OCI-LY3 (cell line): ENCODE results near the gene RTN4IP1.

Experiments used
- H2AFZ ChIP-seq: fragments of 200-600, 300-600 bp; shearing (Covaris generic); 2 replicates; pipeline ENCODE4 v1.6.0; 2014; ENCODE audit warnings: antibody characterized with exemption, low read depth, low read length
- H3K27ac ChIP-seq: fragments of 200-600, 300-600 bp; sonication (generic); 2 replicates; pipeline ENCODE4 v1.5.1; 2014; ENCODE audit warnings: mild to moderate bottlenecking, low read length, moderate library complexity, mixed read lengths
- H3K27me3 ChIP-seq: fragments of 200-600, 300-600 bp; sonication (generic); 2 replicates; pipeline ENCODE4 v1.6.1; 2014; ENCODE audit warnings: low read depth, low read length, mixed read lengths
- H3K36me3 ChIP-seq: fragments of 200-600, 300-600 bp; sonication (generic); replicated peaks from 2 replicates; pipeline ENCODE3; 2014; ENCODE audit warnings: low read depth, low read length, mixed read lengths
- H3K4me1 ChIP-seq: fragments of 300-600, 200-600 bp; sonication (generic); 2 replicates; pipeline ENCODE4 v1.6.1; 2014; ENCODE audit warnings: low read length, mixed read lengths
- H3K4me2 ChIP-seq: fragments of 200-600, 300-600 bp; sonication (generic); 2 replicates; pipeline ENCODE4 v1.6.1; 2014; ENCODE audit warnings: low read length, mixed read lengths
- H3K4me3 ChIP-seq: fragments of 300-600, 200-600 bp; sonication (generic); 2 replicates; pipeline ENCODE4 v1.5.1; 2014; ENCODE audit warnings: antibody characterized with exemption, mild to moderate bottlenecking, low read length, moderate library complexity
- H3K79me2 ChIP-seq: fragments of 300-600, 200-600 bp; shearing (Covaris generic); 2 replicates; pipeline ENCODE4 v1.6.1; 2014; ENCODE audit warnings: mild to moderate bottlenecking, low read length, mixed read lengths
- H3K9ac ChIP-seq: fragments of 300-600, 200-600 bp; shearing (Covaris generic); 2 replicates; pipeline ENCODE4 v1.6.0; 2014; ENCODE audit warnings: mild to moderate bottlenecking, low read length, moderate library complexity
- H3K9me3 ChIP-seq: fragments of 200-600, 300-600 bp; shearing (Covaris generic); 2 replicates; pipeline ENCODE4 v1.6.1; 2014; ENCODE audit warnings: low read length, mixed read lengths; ENCODE audit not compliant: insufficient read depth
- H4K20me1 ChIP-seq: fragments of 200-600, 300-600 bp; sonication (generic); 2 replicates; pipeline ENCODE4 v1.6.1; 2016; ENCODE audit warnings: low read length, mixed read lengths; ENCODE audit not compliant: insufficient read depth
- CTCF ChIP-seq: fragments of 200-600, 300-600 bp; sonication (generic); IDR thresholded peaks from 2 replicates; pipeline ENCODE4 v1.5.1; 2014; ENCODE audit warnings: antibody characterized with exemption, low read length, low read depth
- EZH2phosphoT487 ChIP-seq: fragments of 200-600 bp; shearing (Covaris generic); IDR thresholded peaks from 2 replicates; pipeline ENCODE4 v1.6.1; 2018; ENCODE audit warnings: antibody characterized with exemption, mixed run types, low read depth

The RTN4IP1 gene

GRCh38 chr6:106670236-106670635, 40.9 kb upstream of the RTN4IP1 start:
- no peak for TF ChIP-seq CTCF
- TF ChIP-seq EZH2phosphoT487: no peak
- Histone ChIP-seq H3K4me1 (peaks cover 49% of the 10 kb centered on the region), H3K27ac (no peak overlapping the region), H2AFZ (no peak overlapping the region), H3K79me2 (no peaks in the 10 kb centered on the region), H3K4me3 (no peak overlapping the region), H3K9me3 (no peaks in the 10 kb centered on the region), H3K4me2 (no peak overlapping the region), H4K20me1 (no peaks in the 10 kb centered on the region), H3K27me3 (no peaks in the 10 kb centered on the region), H3K36me3 (peaks cover 15% of the 10 kb centered on the region), H3K9ac (no peak overlapping the region)

DNA sequence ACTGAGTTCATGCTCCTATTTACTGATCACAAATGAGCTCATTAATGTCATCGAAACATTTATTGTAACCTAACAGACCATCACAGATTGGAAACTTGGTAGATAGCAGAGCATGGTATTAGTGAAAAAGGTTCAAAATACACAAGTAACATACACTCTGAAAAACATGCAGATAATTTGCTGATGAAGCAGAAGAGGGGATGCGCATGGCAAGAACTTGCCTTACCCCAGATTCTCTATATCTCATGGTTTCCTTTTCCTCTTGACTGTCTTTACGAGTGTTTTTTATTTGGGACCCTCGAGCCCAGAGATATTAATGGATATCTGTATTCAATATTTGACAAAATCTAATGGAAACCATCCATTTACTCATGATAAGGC, 37.7 kb upstream of the RTN4IP1 start:
- Histone ChIP-seq H3K27me3 (no peaks in the 10 kb centered on the region), H3K9ac (peak overlapping the region; percentile 56), H3K4me1 (peaks cover 55% of the 10 kb centered on the region), H3K36me3 (peaks cover 42% of the 10 kb centered on the region), H3K4me3 (peak overlapping the region; percentile 49), H2AFZ (no peak overlapping the region), H3K9me3 (no peaks in the 10 kb centered on the region), H4K20me1 (no peaks in the 10 kb centered on the region), H3K27ac (peak overlapping the region; percentile 98), H3K79me2 (no peaks in the 10 kb centered on the region), H3K4me2 (peak overlapping the region; percentile 50)
- no peak for TF ChIP-seq CTCF
- no peak for TF ChIP-seq EZH2phosphoT487

DNA sequence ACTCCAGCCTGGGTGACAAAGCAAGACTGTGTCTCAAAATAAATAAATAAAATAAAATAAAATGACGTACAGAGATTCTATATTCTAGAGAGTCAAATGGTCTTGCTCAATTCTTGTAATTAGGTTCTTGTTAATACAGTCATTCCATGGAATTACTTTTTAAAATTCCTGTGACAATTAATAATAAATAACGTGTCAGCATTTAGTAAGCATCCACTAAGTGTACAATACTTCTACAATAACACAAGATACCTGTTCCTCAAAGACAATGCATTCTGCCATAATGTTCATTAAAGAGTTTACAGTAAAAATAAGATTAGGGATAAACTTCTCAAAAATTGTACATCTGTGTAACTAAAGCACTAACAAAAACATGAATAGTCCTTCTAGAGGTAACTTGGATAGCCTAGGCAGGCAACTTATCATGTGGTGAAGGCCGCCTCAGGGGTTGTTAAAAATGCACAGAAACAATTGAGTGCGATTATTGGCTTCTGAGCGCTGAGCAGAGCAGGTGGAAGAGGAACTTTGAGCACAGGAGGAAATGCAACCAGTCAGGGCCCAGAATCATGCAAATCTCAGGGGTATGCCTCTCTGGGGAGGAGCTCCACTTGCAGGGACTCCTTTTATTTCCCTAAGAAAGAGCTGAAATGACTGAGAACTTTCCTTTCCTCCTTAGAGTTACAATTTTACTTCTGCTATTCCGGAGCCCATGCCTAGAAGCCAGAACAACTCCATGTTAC, 37.2 kb upstream of the RTN4IP1 start:
- Histone ChIP-seq H3K4me1 (peaks cover 55% of the 10 kb centered on the region), H2AFZ (no peak overlapping the region), H4K20me1 (no peaks in the 10 kb centered on the region), H3K79me2 (no peaks in the 10 kb centered on the region), H3K36me3 (peaks cover 43% of the 10 kb centered on the region), H3K9me3 (no peaks in the 10 kb centered on the region), H3K9ac (peak overlapping the region; percentile 68), H3K27me3 (no peaks in the 10 kb centered on the region), H3K4me2 (peak overlapping the region; percentile 68), H3K4me3 (peak overlapping the region; percentile 49), H3K27ac (peak overlapping the region; percentile 98)
- TF ChIP-seq CTCF: no peak
- TF ChIP-seq EZH2phosphoT487: no peak

- H2AFZ ChIP-seq: no peak overlapping the region
- peaks cover 61% of the 10 kb centered on the region for H3K36me3 ChIP-seq
- no peak overlapping the region for H3K4me3 ChIP-seq
- H3K4me1 ChIP-seq: peaks cover 37% of the 10 kb centered on the region
- no peak overlapping the region for H3K27ac ChIP-seq
- no peaks in the 10 kb centered on the region for H3K79me2 ChIP-seq
- H3K9ac ChIP-seq: no peak overlapping the region
- no peak for TF ChIP-seq CTCF
- TF ChIP-seq EZH2phosphoT487: no peak
- H3K4me2 ChIP-seq: no peak overlapping the region
- H3K27me3 ChIP-seq: no peaks in the 10 kb centered on the region
- no peaks in the 10 kb centered on the region for H4K20me1 ChIP-seq
- peaks cover 3% of the 10 kb centered on the region; the same call in 1 of the 2 replicates for H3K9me3 ChIP-seq
Observed at GRCh38 chr6:106662458-106662857, 33.2 kb upstream of the RTN4IP1 start.
